ENCODE results near the gene CRYGS.

GRCh38 chr3:186589856-186590579 is 45.8 kb upstream of the CRYGS start:
- TF ChIP-seq CTCF (IDR thresholded peaks at IDR 0.05; ENCODE audit: insufficient read depth, low read depth, low read length) (no peak), EZH2 (IDR thresholded peaks at IDR 0.05; ENCODE audit: insufficient read depth, low read length) (no peak)
